Fibroblast of skin of back (primary cell): ENCODE measurements around the gene EXOC4.

ENCODE experiments used
- DNase-seq: peaks from one replicate; pipeline ENCODE4 v3.0.0-alpha.2; 2013

The EXOC4 gene

GRCh38 chr7:133846203-133846945 is 593.5 kb downstream of the EXOC4 start:
- no peak for DNase-seq

GRCh38 chr7:133850497-133851280 is 597.8 kb downstream of the EXOC4 start:
- DNase-seq: no peak

GRCh38 chr7:133851411-133851810 is 598.5 kb downstream of the EXOC4 start:
- no peak for DNase-seq

DNA sequence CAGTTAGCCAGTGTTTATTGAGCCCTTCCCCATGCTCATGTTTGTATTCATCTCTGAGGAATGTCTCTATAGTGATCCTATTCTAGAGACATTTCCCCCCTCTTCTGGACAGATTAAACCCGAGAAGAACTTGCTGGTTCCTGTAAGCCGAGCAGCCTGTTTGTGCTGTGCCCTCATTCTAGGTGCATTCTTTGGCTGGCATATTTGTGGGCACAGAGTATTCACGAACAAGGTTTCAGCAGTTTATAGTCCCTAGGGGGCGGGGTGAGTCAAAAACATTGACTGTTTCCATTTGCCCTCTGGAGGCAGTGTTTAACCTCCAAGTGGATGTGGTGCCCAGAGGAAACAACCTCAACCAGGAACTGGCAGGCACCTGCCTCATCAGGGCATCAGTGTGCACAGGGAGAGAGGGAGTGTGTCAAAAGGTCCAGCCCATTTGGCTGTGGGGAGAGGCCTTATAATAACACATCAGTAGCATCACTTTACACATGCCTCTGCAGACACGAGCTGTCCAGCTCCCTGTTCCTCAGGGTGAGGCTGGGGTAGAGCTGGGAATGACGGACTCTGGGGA is 600.9 kb downstream of the EXOC4 start:
- peak; percentile 94 for DNase-seq

- peak; percentile 66 for DNase-seq
Observed at GRCh38 chr7:133854739-133855138, 601.9 kb downstream of the EXOC4 start.

DNA sequence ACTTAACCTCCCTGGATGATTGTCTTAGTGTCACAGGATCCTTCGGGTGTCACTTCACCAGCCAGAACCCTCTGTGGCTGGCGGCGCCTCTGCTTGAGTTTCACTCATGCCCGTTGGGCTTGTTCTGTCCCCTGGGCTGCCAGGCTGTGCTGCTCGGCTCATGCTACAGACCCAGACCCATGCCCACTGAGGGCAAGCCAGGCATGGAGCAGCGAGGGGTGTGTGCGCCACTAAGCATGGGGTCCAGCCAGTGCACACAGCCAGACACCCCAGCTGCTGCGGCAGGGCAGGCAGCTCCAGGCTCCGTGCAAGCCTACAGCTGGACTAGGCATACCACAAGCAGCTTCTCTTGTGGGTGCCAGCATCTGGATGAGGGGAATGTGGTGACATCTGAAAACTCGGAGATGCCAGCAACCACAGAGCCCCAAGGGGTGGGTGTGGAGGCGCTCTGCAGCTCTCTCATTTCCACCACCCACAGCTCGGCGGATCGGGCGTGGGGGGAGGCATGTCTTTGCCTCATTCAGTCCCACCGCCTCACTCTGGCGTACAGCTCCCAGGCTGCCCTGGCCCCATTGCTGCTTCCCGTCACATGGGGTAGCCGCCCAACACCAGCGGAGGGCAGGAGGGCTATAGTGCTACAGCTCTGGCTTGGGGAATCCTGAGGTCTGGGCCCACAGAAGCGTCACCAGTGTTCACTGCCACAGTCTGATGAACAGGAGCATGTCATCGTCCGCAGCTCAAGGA is 604.7 kb downstream of the EXOC4 start:
- DNase-seq: no peak

GRCh38 chr7:133858311-133858710 is 605.4 kb downstream of the EXOC4 start:
- no peak for DNase-seq

- no peak for DNase-seq
Observed at GRCh38 chr7:133859231-133859630, 606.4 kb downstream of the EXOC4 start.

GRCh38 chr7:133859871-133860450 is 607.1 kb downstream of the EXOC4 start:
- no peak for DNase-seq

DNA sequence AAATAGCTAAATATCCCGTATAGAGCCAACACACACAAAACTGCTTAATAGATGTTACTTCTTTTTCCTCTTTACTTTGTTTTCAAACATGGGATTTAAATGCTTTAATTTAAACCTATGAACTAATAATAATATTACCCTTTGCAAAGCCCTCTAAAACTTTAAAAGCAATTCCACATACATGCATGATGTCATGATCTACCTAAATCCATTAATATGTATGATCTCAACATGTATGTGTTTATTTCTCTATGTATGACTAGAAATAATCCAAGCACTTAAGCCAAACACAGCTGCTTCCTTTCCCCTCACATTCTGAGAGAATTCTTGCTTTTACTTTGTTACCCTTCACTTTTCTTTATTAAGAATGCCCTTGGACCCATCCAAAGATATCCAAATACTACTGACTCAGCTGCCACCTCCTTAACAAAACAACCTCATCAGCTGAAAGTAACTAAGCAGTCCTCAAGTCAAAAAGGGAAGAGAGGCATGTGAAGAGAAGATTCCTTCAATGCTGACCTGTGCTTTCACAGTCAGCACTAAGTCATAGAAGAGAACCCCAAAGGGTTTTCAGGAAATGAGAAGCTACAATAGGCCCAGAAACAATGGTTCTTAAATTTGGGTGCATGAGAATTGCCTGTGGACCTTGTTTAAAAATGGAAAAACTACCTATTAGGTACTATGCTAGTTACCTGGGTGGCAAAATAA is 607.9 kb downstream of the EXOC4 start:
- no peak for DNase-seq

- no peak for DNase-seq
Observed at GRCh38 chr7:133861876-133862275, 609.0 kb downstream of the EXOC4 start.

DNA sequence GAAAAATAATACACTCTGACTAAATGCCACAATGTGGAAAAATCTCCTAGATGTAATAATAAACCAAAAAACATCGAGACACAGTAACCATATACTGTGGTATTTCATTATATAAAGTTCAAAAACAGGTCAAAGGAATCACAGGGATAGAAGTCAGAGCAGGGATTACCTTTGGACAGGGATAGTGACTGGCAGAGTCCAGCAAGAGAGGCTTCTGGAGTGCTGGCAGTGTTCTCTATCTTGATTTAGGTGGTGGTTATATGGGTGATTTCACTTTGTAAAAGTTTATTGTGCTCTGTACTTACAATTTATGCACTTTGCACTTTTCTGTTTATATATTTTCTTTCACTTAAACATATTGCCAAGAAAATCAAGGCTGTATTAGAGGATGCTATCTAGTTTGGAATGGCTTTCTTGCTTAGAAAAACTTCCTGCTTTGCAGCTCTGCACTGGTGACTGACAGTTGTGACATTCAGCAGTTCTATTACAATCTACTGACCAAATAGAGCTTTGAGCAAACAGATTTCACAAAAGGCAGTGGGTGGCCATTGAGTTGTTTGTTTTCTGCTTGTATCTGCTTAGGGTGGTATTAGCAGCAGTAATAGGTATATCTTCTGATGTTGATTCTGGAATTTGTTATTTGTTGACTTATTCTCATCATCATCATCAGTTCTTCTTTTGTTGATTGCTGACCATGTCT is 610.6 kb downstream of the EXOC4 start:
- DNase-seq: no peak

DNA sequence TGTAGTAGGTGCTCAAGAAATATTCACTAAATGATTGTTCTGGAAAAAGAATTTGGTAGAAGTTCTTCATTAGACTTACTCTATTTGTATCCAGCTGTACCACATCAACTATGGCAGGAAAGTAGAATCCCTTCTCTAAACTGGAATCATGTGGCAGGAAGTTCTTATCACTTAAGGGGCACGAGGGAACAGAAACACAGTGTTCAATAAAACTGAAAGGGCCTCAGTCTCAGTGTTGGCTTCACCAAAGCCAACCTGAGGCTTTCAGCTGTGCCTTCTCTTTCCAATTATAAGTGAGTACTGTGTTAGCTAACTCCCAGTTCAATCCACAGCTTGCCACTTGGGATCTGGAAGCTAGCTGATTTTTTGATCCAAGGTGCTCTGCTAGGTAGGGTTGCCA is 616.7 kb downstream of the EXOC4 start:
- no peak for DNase-seq

GRCh38 chr7:133871757-133872156 is 618.9 kb downstream of the EXOC4 start:
- DNase-seq: no peak

DNA sequence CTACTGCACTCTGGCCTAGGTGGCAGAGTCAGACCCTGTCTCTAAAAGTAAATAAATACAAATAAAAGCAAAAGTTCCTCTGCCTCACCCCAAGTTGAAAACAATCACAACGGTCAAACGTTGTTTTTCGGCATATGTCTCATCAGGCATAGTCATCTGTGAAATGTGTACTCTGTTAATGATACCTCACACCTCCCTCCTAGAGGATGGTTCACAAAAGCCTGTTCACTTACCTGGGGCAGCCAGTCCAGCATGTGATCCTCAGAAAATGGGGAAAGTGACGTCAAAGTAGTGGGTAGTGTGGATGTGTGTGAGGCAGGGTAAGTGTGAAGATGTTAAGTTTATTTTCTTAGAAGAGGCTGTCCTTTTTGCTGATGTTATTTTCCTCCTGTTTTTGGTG is 620.3 kb downstream of the EXOC4 start:
- no peak for DNase-seq

- no peak for DNase-seq
Observed at GRCh38 chr7:133873631-133874030, 620.8 kb downstream of the EXOC4 start.

DNA sequence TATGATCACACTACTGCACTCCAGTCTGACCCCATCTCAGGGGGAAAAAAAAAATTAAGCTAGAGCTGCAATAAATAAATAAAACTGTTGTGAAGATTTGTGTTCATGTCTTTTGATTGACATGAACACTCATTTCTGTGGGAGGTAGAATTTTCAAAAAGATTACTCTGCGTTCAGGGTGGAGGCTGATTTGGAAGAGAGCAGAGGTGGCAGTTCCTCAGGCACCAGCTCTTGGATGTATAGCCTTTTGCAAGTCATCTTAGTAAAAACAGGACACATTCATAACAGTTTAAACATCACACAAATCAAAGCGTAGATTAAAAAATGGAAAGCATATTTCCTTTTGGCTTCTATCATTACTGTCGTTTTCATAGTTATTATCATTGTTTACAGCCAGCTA is 630.7 kb downstream of the EXOC4 start:
- DNase-seq: no peak

DNA sequence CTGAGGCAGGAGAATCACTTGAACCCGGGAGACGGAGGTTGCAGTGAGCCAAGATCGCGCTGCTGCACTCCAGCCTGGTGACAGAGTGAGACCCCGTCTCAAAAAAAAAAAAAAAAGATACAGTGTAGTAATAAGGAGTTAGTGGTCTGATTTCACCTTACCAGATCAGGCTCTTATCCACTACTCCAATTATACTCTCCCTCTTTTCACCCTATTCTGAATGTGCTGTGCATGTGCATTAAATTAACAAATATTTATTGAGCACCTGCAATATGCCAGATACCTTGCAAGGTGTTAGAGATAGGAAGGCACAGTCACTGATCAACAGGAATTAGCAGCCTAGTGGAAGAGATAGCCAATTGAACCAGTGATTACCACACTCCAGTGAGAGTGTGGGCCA is 632.3 kb downstream of the EXOC4 start:
- DNase-seq: no peak

GRCh38 chr7:133886086-133886485 is 633.2 kb downstream of the EXOC4 start:
- DNase-seq: no peak

DNA sequence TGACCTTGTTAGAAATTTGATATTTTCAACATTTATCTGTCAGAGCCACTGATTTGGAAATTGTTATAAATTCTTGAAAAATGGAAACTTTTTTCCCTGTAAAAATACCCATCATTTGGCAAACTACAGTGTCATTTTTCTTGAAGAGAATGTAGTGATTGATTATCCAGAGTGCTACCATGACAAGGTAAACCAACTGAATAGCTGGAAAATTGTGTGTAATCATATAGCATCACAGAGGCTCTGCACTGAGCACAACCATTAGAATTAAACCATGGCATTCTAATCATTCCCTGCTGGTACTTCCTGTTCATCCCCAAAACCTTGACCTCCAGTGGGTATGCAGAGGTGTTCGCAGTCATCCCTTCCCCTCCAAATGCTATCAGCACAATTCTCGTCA is 633.9 kb downstream of the EXOC4 start:
- no peak for DNase-seq

GRCh38 chr7:133887459-133887858 is 634.6 kb downstream of the EXOC4 start:
- DNase-seq: no peak
